ENCODE measurements around the gene CFAP97D1.

Gene CFAP97D1

GRCh38 chr17:43809121-43809520, 28.9 kb downstream of the CFAP97D1 start:
- Histone ChIP-seq H3K4me1 (ENCODE audit: control insufficient read depth, insufficient read depth, low read length) (no peaks in the 10 kb centered on the region), H3K4me3 (ENCODE audit: low read length) (no peak overlapping the region), H3K36me3 (ENCODE audit: control insufficient read depth, insufficient read depth, low read length) (no peaks in the 10 kb centered on the region), H3K9me3 (ENCODE audit: control insufficient read depth, low read length) (no peaks in the 10 kb centered on the region), H3K9ac (ENCODE audit: low read length) (no peak overlapping the region), H3K27me3 (ENCODE audit: control insufficient read depth, insufficient read depth, low read length) (no peaks in the 10 kb centered on the region)

GRCh38 chr17:43810226-43810715, 30.0 kb downstream of the CFAP97D1 start:
- H3K4me1 ChIP-seq (ENCODE audit: control insufficient read depth, insufficient read depth, low read length): no peaks in the 10 kb centered on the region
- no peaks in the 10 kb centered on the region for H3K36me3 ChIP-seq (ENCODE audit: control insufficient read depth, insufficient read depth, low read length)
- no peak overlapping the region for H3K9ac ChIP-seq (ENCODE audit: low read length)
- no peak overlapping the region for H3K4me3 ChIP-seq (ENCODE audit: low read length)
- no peaks in the 10 kb centered on the region for H3K9me3 ChIP-seq (ENCODE audit: control insufficient read depth, low read length)
- H3K27me3 ChIP-seq (ENCODE audit: control insufficient read depth, insufficient read depth, low read length): no peaks in the 10 kb centered on the region

GRCh38 chr17:43810823-43811222, 30.6 kb downstream of the CFAP97D1 start:
- no peaks in the 10 kb centered on the region for H3K4me1 ChIP-seq (ENCODE audit: control insufficient read depth, insufficient read depth, low read length)
- no peaks in the 10 kb centered on the region for H3K36me3 ChIP-seq (ENCODE audit: control insufficient read depth, insufficient read depth, low read length)

GRCh38 chr17:43812396-43813265, 32.4 kb downstream of the CFAP97D1 start:
- no peaks in the 10 kb centered on the region for H3K9me3 ChIP-seq (ENCODE audit: control insufficient read depth, low read length)
- H3K4me3 ChIP-seq (ENCODE audit: low read length): no peak overlapping the region
- H3K27me3 ChIP-seq (ENCODE audit: control insufficient read depth, insufficient read depth, low read length): no peaks in the 10 kb centered on the region
- no peak overlapping the region for H3K9ac ChIP-seq (ENCODE audit: low read length)
- no peaks in the 10 kb centered on the region for H3K36me3 ChIP-seq (ENCODE audit: control insufficient read depth, insufficient read depth, low read length)
- H3K4me1 ChIP-seq (ENCODE audit: control insufficient read depth, insufficient read depth, low read length): no peaks in the 10 kb centered on the region

More at GRCh38 chr17:43810823-43811222, 30.6 kb downstream of the CFAP97D1 start:
- H3K27me3 ChIP-seq (ENCODE audit: control insufficient read depth, insufficient read depth, low read length): no peaks in the 10 kb centered on the region
- H3K9me3 ChIP-seq (ENCODE audit: control insufficient read depth, low read length): no peaks in the 10 kb centered on the region
- H3K4me3 ChIP-seq (ENCODE audit: low read length): no peak overlapping the region
- H3K9ac ChIP-seq (ENCODE audit: low read length): no peak overlapping the region

DNA sequence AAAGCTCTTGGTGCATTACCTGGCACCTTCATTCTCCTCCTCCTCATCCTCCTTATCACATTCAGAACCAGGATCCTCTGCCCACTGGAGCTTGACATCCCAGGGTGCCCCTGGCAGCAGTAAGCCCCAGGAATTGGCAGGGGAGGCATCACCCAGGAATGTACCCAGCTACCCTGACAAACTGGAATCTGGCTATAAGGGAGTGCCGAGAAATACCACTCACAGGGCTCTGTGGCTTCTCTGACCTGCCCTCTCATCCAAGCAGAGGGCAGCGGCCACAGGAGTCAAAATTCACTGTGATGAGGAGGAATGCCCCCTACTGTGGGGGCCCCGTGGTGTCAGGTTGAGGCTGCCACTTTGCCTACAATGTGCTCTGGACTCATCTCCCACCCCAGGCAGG, 33.2 kb downstream of the CFAP97D1 start:
- H3K9me3 ChIP-seq (ENCODE audit: control insufficient read depth, low read length): no peaks in the 10 kb centered on the region
- H3K27me3 ChIP-seq (ENCODE audit: control insufficient read depth, insufficient read depth, low read length): no peaks in the 10 kb centered on the region
- H3K4me3 ChIP-seq (ENCODE audit: low read length): no peak overlapping the region
- H3K36me3 ChIP-seq (ENCODE audit: control insufficient read depth, insufficient read depth, low read length): no peaks in the 10 kb centered on the region
- no peak overlapping the region for H3K9ac ChIP-seq (ENCODE audit: low read length)
- no peaks in the 10 kb centered on the region for H3K4me1 ChIP-seq (ENCODE audit: control insufficient read depth, insufficient read depth, low read length)

GRCh38 chr17:43814026-43814425, 33.8 kb downstream of the CFAP97D1 start:
- no peaks in the 10 kb centered on the region for H3K9me3 ChIP-seq (ENCODE audit: control insufficient read depth, low read length)
- H3K27me3 ChIP-seq (ENCODE audit: control insufficient read depth, insufficient read depth, low read length): no peaks in the 10 kb centered on the region
- H3K4me3 ChIP-seq (ENCODE audit: low read length): no peak overlapping the region
- no peaks in the 10 kb centered on the region for H3K4me1 ChIP-seq (ENCODE audit: control insufficient read depth, insufficient read depth, low read length)
- H3K36me3 ChIP-seq (ENCODE audit: control insufficient read depth, insufficient read depth, low read length): no peaks in the 10 kb centered on the region
- H3K9ac ChIP-seq (ENCODE audit: low read length): no peak overlapping the region

DNA sequence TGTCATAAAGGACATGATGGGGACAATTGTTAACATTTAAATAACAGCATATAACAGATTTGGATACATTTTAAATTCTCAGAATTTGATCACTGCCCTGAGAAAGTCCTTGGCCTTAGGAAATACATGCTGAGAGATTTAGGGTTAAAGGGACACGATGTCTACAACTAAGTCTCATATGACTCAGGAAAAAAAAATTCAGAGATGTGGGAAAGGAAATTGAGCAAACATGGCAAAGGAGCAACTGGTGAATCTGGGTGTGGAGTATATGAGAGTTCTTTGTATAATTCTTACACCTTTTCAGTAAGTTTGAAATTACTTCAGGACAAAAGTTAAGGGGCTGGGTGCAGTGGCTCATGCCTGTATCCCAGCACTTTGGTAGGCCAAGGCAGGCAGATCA, 34.5 kb downstream of the CFAP97D1 start:
- no peak overlapping the region for H3K9ac ChIP-seq (ENCODE audit: low read length)
- H3K4me3 ChIP-seq (ENCODE audit: low read length): no peak overlapping the region
- no peaks in the 10 kb centered on the region for H3K27me3 ChIP-seq (ENCODE audit: control insufficient read depth, insufficient read depth, low read length)
- H3K36me3 ChIP-seq (ENCODE audit: control insufficient read depth, insufficient read depth, low read length): no peaks in the 10 kb centered on the region
- H3K9me3 ChIP-seq (ENCODE audit: control insufficient read depth, low read length): no peaks in the 10 kb centered on the region
- H3K4me1 ChIP-seq (ENCODE audit: control insufficient read depth, insufficient read depth, low read length): no peaks in the 10 kb centered on the region

- Histone ChIP-seq H3K27me3 (ENCODE audit: control insufficient read depth, insufficient read depth, low read length) (no peaks in the 10 kb centered on the region), H3K9me3 (ENCODE audit: control insufficient read depth, low read length) (no peaks in the 10 kb centered on the region), H3K9ac (ENCODE audit: low read length) (no peak overlapping the region), H3K4me3 (ENCODE audit: low read length) (no peak overlapping the region), H3K4me1 (ENCODE audit: control insufficient read depth, insufficient read depth, low read length) (no peaks in the 10 kb centered on the region), H3K36me3 (ENCODE audit: control insufficient read depth, insufficient read depth, low read length) (no peaks in the 10 kb centered on the region)
These were observed 36.4 kb downstream of the CFAP97D1 start for GRCh38 chr17:43816336-43817320.

DNA sequence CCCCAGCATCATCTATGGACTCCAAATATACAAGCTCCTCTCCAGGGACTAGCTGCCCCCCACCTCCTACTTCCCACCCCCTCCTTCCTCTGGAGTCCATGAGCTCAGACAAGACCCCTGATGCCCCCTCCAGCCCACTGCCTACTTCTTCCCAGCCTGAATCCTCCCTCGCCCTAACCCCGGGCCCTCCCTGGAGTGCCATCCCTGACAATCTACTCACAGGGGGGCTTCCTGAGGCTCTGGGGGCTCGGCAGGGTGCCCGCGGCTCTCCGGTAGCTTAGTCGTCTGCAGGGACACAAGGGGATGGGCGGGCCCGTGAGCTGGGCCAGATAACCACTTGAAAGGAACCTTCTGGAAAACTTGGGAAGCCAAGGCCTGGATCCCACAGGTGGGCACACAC, 37.6 kb downstream of the CFAP97D1 start:
- Histone ChIP-seq H3K9me3 (ENCODE audit: control insufficient read depth, low read length) (no peaks in the 10 kb centered on the region), H3K4me1 (ENCODE audit: control insufficient read depth, insufficient read depth, low read length) (peaks cover 3% of the 10 kb centered on the region), H3K27me3 (ENCODE audit: control insufficient read depth, insufficient read depth, low read length) (no peaks in the 10 kb centered on the region), H3K4me3 (ENCODE audit: low read length) (no peak overlapping the region), H3K9ac (ENCODE audit: low read length) (no peak overlapping the region), H3K36me3 (ENCODE audit: control insufficient read depth, insufficient read depth, low read length) (no peaks in the 10 kb centered on the region)

DNA sequence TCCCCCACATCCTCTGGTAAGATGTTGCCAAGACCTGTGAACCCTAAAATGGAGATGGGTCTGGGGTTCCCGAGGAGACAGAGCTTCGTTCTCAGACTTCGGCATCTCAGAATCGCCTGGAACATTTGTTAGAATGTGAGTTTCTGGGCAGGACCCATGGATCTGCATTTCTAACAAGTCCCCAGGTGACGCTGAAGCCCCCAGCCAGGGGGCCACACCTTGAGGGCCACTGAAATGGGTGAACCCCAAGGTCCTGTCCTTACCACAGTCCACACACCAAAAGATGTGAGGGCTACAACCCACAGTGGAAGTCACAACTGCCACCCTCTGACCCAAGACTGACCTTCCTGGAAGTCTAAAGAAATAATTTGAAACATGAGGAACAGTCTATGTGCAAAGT, 38.7 kb downstream of the CFAP97D1 start:
- Histone ChIP-seq H3K9ac (ENCODE audit: low read length) (no peak overlapping the region), H3K4me3 (ENCODE audit: low read length) (no peak overlapping the region), H3K9me3 (ENCODE audit: control insufficient read depth, low read length) (no peaks in the 10 kb centered on the region), H3K27me3 (ENCODE audit: control insufficient read depth, insufficient read depth, low read length) (no peaks in the 10 kb centered on the region), H3K36me3 (ENCODE audit: control insufficient read depth, insufficient read depth, low read length) (no peaks in the 10 kb centered on the region), H3K4me1 (ENCODE audit: control insufficient read depth, insufficient read depth, low read length) (peaks cover 14% of the 10 kb centered on the region)

DNA sequence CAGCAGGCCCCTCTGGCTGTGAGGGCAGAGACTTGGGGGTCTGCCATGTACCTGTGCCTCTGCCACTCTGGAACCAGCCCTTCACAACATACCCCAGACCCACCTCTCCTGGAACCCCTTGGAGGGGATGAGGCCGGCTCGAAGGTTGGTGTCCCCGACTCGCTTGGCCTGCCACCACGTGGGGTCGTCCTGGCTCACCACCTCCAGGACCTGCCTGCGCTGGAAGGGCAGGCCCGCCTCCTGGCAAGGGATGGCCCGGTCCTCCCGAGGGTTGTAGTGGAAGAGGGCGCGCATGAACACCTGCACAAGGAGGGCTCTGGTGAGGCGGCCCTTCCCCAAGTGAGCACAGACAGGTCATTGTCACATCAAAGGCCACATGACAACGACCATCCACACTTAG, 40.5 kb downstream of the CFAP97D1 start:
- Histone ChIP-seq H3K36me3 (ENCODE audit: control insufficient read depth, insufficient read depth, low read length) (no peaks in the 10 kb centered on the region), H3K4me1 (ENCODE audit: control insufficient read depth, insufficient read depth, low read length) (peaks cover 14% of the 10 kb centered on the region), H3K27me3 (ENCODE audit: control insufficient read depth, insufficient read depth, low read length) (no peaks in the 10 kb centered on the region), H3K9ac (ENCODE audit: low read length) (no peak overlapping the region), H3K4me3 (ENCODE audit: low read length) (no peak overlapping the region), H3K9me3 (ENCODE audit: control insufficient read depth, low read length) (no peaks in the 10 kb centered on the region)

Measured in mucosa of stomach (tissue), 1 donor.